Astrocyte (in vitro differentiated cells and primary cell): Measurements from ENCODE around the gene FES. TPM values are rescaled to one million over a fixed set of nuclear protein-coding genes. Genes with fewer than 3 reads are reported as not detected.
"Not testable (repeated sequence)": the region's sequence is repeated elsewhere in the genome, so short reads cannot be mapped to it uniquely, and the experiment has no call there.

Experiments
- DNase-seq: peaks from one replicate; pipeline ENCODE4 v3.0.0-alpha.2; 2010; ENCODE audit warnings: low read depth
- FAIRE-seq: peaks from 2 replicates; lab custom pipeline; 2011; peaks lifted over from hg19 to GRCh38; lab: Jason Lieb, UNC
- H2AFZ ChIP-seq: 2 replicates; pipeline ENCODE4 v1.6.0; 2012; ENCODE audit warnings: low read depth, low read length, inconsistent platforms
- H3K27ac ChIP-seq: 2 replicates; pipeline ENCODE4 v1.5.1; 2011; ENCODE audit warnings: low read depth, low read length, inconsistent platforms
- H3K27me3 ChIP-seq: 2 replicates; pipeline ENCODE4 v1.6.0; 2011; ENCODE audit warnings: low read length, inconsistent platforms; ENCODE audit not compliant: insufficient read depth
- H3K36me3 ChIP-seq: 2 replicates; pipeline ENCODE4 v1.5.1; 2011; ENCODE audit warnings: low read length, inconsistent platforms; ENCODE audit not compliant: insufficient read depth
- H3K4me1 ChIP-seq: 2 replicates; pipeline ENCODE4 v1.5.1; 2011; ENCODE audit warnings: low read length, inconsistent platforms; ENCODE audit not compliant: insufficient read depth
- H3K4me2 ChIP-seq: 2 replicates; pipeline ENCODE4 v1.6.0; 2012; ENCODE audit warnings: low read length, inconsistent platforms
- H3K4me3 ChIP-seq: 2 replicates; pipeline ENCODE4 v1.5.1; 2011; ENCODE audit warnings: low read depth, mild to moderate bottlenecking, low read length, inconsistent platforms; ENCODE audit not compliant: insufficient read depth
- H3K79me2 ChIP-seq: 2 replicates; pipeline ENCODE4 v1.6.0; 2012; ENCODE audit warnings: mild to moderate bottlenecking, low read length, inconsistent platforms; ENCODE audit not compliant: insufficient read depth
- H3K9ac ChIP-seq: 2 replicates; pipeline ENCODE4 v1.6.0; 2012; ENCODE audit warnings: mild to moderate bottlenecking, low read length, inconsistent platforms
- H3K9me3 ChIP-seq: 2 replicates; pipeline ENCODE4 v1.5.1; 2012; ENCODE audit warnings: low read depth, mild to moderate bottlenecking, low read length, inconsistent platforms; ENCODE audit not compliant: insufficient read depth
- H4K20me1 ChIP-seq: 2 replicates; pipeline ENCODE4 v1.6.0; 2012; ENCODE audit warnings: low read length, inconsistent platforms; ENCODE audit not compliant: insufficient read depth
- H3K27ac Mint-ChIP-seq: one replicate; pipeline ENCODE4 v1.8.0; 2021; ENCODE audit warnings: mild to moderate bottlenecking, mixed read lengths; ENCODE audit not compliant: unreplicated experiment
- H3K27me3 Mint-ChIP-seq: one replicate; pipeline ENCODE4 v1.8.0; 2021; ENCODE audit warnings: low read depth, mixed read lengths; ENCODE audit not compliant: unreplicated experiment
- H3K36me3 Mint-ChIP-seq: one replicate; pipeline ENCODE4 v1.8.0; 2021; ENCODE audit warnings: low read depth, mixed read lengths; ENCODE audit not compliant: unreplicated experiment
- H3K4me1 Mint-ChIP-seq: one replicate; pipeline ENCODE4 v1.8.0; 2021; ENCODE audit warnings: low read depth, mixed read lengths; ENCODE audit not compliant: unreplicated experiment
- H3K4me3 Mint-ChIP-seq: one replicate; pipeline ENCODE4 v1.8.0; 2021; ENCODE audit warnings: mild to moderate bottlenecking, moderate library complexity, mixed read lengths; ENCODE audit not compliant: unreplicated experiment
- H3K9me3 Mint-ChIP-seq: one replicate; pipeline ENCODE4 v1.8.0; 2021; ENCODE audit warnings: mild to moderate bottlenecking, mixed read lengths; ENCODE audit not compliant: unreplicated experiment
- CTCF ChIP-seq: IDR thresholded peaks from 2 replicates; pipeline ENCODE4 v1.5.1; 2011; ENCODE audit warnings: low read depth, mild to moderate bottlenecking, inconsistent platforms, low read length, moderate library complexity; ENCODE audit not compliant: insufficient read depth
- EZH2 ChIP-seq: IDR thresholded peaks from 2 replicates; pipeline ENCODE4 v1.6.1; 2012; ENCODE audit warnings: mild to moderate bottlenecking, low read length, inconsistent platforms; ENCODE audit not compliant: insufficient read depth
- total RNA-seq: library from RNA; stranded (reverse); gene quantifications from 2 replicates; pipeline ENCODE4 v1.2.1, GENCODE V29; 2021

FES gene
- total RNA-seq, 1 donor from 2014 or later = 7.2 TPM

DNA sequence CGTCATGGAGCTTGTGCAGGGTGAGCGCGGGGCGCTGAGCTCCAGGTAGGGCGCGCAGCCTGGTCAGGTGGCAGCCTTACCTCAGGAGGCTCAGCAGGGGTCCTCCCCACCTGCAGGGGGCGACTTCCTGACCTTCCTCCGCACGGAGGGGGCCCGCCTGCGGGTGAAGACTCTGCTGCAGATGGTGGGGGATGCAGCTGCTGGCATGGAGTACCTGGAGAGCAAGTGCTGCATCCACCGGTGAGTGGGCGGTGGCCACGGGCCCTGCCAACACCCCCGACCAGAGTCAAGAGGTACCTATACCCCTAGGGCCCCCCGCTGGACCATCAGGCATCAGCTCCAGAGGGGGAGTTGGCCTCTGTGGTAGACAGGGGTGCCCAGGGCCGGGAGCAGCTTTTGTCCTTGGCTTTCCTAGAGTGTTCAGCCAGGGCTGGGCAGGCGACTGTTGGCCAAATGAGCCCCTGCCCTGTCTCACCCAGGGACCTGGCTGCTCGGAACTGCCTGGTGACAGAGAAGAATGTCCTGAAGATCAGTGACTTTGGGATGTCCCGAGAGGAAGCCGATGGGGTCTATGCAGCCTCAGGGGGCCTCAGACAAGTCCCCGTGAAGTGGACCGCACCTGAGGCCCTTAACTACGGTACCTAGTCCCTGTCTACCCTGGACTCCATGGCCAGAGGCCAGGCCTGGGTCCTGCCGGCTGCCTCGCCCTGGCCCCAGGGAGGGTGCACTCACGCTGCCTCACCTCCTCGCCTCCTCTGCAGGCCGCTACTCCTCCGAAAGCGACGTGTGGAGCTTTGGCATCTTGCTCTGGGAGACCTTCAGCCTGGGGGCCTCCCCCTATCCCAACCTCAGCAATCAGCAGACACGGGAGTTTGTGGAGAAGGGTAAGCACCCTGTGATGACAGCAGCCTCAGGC, 9.1 kb downstream of the FES start:
- peaks cover 8% of the 10 kb centered on the region for H3K36me3 Mint-ChIP-seq
- Histone ChIP-seq H3K4me2 (no peak overlapping the region), H2AFZ (no peak overlapping the region), H3K4me3 (no peak overlapping the region), H3K36me3 (no peaks in the 10 kb centered on the region), H4K20me1 (no peaks in the 10 kb centered on the region), H3K27me3 (no peaks in the 10 kb centered on the region), H3K4me1 (no peaks in the 10 kb centered on the region), H3K27ac (no peak overlapping the region), H3K9me3 (no peaks in the 10 kb centered on the region), H3K9ac (no peak overlapping the region), H3K79me2 (no peaks in the 10 kb centered on the region)
- FAIRE-seq = no peak
- TF ChIP-seq CTCF (no peak), EZH2 (no peak)
- DNase-seq = no peak
- no peaks in the 10 kb centered on the region for H3K27me3 Mint-ChIP-seq
- H3K27ac Mint-ChIP-seq = no peak overlapping the region
- H3K4me3 Mint-ChIP-seq = no peak overlapping the region
- no peaks in the 10 kb centered on the region for H3K4me1 Mint-ChIP-seq
- H3K9me3 Mint-ChIP-seq = no peaks in the 10 kb centered on the region

DNA sequence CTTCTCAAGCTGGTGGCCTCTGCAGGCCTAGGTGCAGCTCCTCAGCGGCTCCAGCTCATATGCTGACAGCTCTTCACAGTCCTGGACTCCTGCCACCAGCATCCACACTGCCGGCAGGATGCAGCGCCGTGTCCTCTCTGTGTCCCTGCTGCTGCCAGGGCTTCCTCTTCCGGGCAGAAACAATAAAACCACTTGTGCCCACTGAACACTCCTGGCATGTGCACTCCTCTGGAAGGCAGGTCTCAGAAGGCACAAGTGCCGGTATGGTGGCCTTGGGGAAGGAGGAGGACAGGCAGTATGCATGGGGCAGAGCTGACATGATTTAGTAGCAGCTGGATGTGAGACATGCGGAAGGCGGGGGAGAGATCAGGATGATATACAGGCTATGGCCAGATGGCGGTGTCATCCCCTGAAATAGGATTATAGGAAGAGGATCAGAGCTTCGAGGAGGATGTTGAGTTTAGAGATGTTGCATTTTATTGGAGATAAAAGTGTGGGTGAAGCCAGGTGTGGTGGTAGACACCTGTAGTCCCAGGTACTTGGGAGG, 11.3 kb downstream of the FES start:
- no peak overlapping the region for H3K9ac ChIP-seq
- no peak overlapping the region for H3K4me2 ChIP-seq
- no peaks in the 10 kb centered on the region for H3K9me3 Mint-ChIP-seq
- H3K4me3 Mint-ChIP-seq = no peak overlapping the region
- FAIRE-seq (no peak), DNase-seq (no peak)
- no peak overlapping the region for H2AFZ ChIP-seq
- no peak overlapping the region for H3K27ac ChIP-seq
- H4K20me1 ChIP-seq = no peaks in the 10 kb centered on the region
- TF ChIP-seq EZH2 = no peak
- peak; percentile 14 for TF ChIP-seq CTCF
- H3K36me3 ChIP-seq = no peaks in the 10 kb centered on the region
- no peaks in the 10 kb centered on the region for H3K9me3 ChIP-seq
- no peak overlapping the region for H3K27ac Mint-ChIP-seq
- peaks cover 8% of the 10 kb centered on the region for H3K36me3 Mint-ChIP-seq
- no peaks in the 10 kb centered on the region for H3K27me3 ChIP-seq
- H3K27me3 Mint-ChIP-seq = peaks cover 2% of the 10 kb centered on the region
- no peaks in the 10 kb centered on the region for H3K4me1 ChIP-seq
- no peaks in the 10 kb centered on the region for H3K79me2 ChIP-seq
- H3K4me3 ChIP-seq = no peak overlapping the region
- no peaks in the 10 kb centered on the region for H3K4me1 Mint-ChIP-seq

DNA sequence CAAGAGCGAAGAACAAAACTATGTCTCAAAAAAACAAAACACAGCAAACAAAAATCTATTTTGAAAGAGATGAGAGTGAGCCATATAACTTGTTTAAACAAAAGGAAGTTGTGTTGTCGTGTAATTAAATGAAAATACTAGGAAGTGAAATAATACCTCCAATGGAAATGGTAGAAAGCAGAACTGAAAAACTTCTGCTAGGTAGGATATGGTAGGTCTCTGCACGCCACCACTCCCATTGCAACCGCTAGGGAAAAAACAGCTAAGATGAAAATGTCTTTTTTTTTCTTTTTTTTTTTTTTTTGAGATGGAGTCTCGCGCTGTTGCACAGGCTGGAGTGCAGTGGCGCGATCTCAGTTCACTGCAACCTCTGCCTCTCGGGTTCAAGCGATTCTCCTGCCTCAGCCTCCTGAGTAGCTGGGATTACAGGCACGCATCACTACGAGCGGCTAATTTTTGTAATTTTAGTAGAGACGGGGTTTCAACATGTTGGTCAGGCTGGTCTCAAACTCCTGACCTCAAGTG, 12.9 kb downstream of the FES start:
- H3K9ac ChIP-seq, H3K4me3 ChIP-seq, H3K4me3 Mint-ChIP-seq, H3K79me2 ChIP-seq, H3K4me2 ChIP-seq, H2AFZ ChIP-seq, H3K36me3 Mint-ChIP-seq, H3K27ac Mint-ChIP-seq, H3K36me3 ChIP-seq, H3K4me1 ChIP-seq, FAIRE-seq, H3K27me3 ChIP-seq, H3K9me3 ChIP-seq, DNase-seq, H3K9me3 Mint-ChIP-seq, H4K20me1 ChIP-seq, H3K27ac ChIP-seq, H3K4me1 Mint-ChIP-seq, H3K27me3 Mint-ChIP-seq: not testable (repeated sequence)
